Measurements from ENCODE around the gene MRPL52. TPM values are rescaled to one million over a fixed set of nuclear protein-coding genes. Genes with fewer than 3 reads are reported as not detected.

MRPL52 gene
- total and polyA plus RNA-seq, 10 of the 15 experiments (the other 5 are each of a cell fraction or from before 2014, with no cell fraction given), result 51.7 to 541 (median 142) TPM

GRCh38 chr14:22836301-22837113 is 6.8 kb downstream of the MRPL52 start, which contains the start of gene MMP14:
Gene MMP14, plus strand, starts transcription at chr14:22836585. Its CDS starts 233 bp downstream, at chr14:22836818.
- TF ChIP-seq POLR2A (IDR thresholded peaks at IDR 0.05; ENCODE audit: low read depth, low read length), result 0 out of 2 replicates have a peak, but pooled peaks have one; percentile 23
- TF ChIP-seq, protein P1, sequence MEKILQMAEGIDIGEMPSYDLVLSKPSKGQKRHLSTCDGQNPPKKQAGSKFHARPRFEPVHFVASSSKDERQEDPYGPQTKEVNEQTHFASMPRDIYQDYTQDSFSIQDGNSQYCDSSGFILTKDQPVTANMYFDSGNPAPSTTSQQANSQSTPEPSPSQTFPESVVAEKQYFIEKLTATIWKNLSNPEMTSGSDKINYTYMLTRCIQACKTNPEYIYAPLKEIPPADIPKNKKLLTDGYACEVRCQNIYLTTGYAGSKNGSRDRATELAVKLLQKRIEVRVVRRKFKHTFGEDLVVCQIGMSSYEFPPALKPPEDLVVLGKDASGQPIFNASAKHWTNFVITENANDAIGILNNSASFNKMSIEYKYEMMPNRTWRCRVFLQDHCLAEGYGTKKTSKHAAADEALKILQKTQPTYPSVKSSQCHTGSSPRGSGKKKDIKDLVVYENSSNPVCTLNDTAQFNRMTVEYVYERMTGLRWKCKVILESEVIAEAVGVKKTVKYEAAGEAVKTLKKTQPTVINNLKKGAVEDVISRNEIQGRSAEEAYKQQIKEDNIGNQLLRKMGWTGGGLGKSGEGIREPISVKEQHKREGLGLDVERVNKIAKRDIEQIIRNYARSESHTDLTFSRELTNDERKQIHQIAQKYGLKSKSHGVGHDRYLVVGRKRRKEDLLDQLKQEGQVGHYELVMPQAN (conservative IDR thresholded peaks at IDR 0.05), result no peak
- no peak for DNase-seq (ENCODE audit: low read depth, low spot score)
- ChIA-PET CTCF (interaction anchor here (2.2 to 3.7 kb wide), 3 partner anchors 13 to 18 kb away, joined by 9 to 25 read pairs (median 18); no protein-coding TSS in a partner anchor), POLR2A (interaction anchor here (1.2 kb wide), 1 partner anchor 13 kb away, joined by 5 read pairs; no protein-coding TSS in a partner anchor), RAD21 (ENCODE audit: unreplicated experiment) (interaction anchor here (1.2 kb wide), 1 partner anchor 21 kb away, joined by 3 read pairs; the partner anchor contains the start of gene SLC7A7), SMC1A (ENCODE audit: uncharacterized antibody, unreplicated experiment) (interaction anchor here (1.0 to 1.3 kb wide), 2 partner anchors 18 to 29 kb away, joined by 3 to 4 read pairs; no protein-coding TSS in a partner anchor)
- BruUV-seq (replicated peaks), result no TSS peak
- Histone ChIP-seq H3K27ac (ENCODE audit: control insufficient read depth, insufficient read depth) (no peak within 1 kb of the TSS), H4K20me1 (ENCODE audit: control insufficient read depth, insufficient read depth) (no peaks in the 10 kb centered on the region), H3K9me3 (replicated peaks; ENCODE audit: control insufficient read depth, insufficient read depth, low read length) (no peaks in the 10 kb centered on the region), H2AFZ (ENCODE audit: control insufficient read depth, low read depth, low read length) (peak within 1 kb of the TSS; percentile 45), H3K9ac (ENCODE audit: control insufficient read depth, insufficient read depth, low read length) (no peak within 1 kb of the TSS), H3K4me3 (no peak within 1 kb of the TSS), H3K4me1 (ENCODE audit: control insufficient read depth, insufficient read depth, low read length) (peaks cover 21% of the 10 kb centered on the region), H3K79me2 (ENCODE audit: control insufficient read depth, insufficient read depth, low read length) (no peaks in the 10 kb centered on the region), H3K27me3 (replicated peaks in 1 of 2; ENCODE audit: control insufficient read depth in 2 of 2, insufficient read depth in 2 of 2, low read length in 1 of 2) (no peaks in the 10 kb centered on the region), H3K4me2 (ENCODE audit: control insufficient read depth, insufficient read depth) (peak within 1 kb of the TSS; percentile 44), H3K36me3 (ENCODE audit: control insufficient read depth in 2 of 2, insufficient read depth in 2 of 2, low read length in 1 of 2) (peaks cover 0 to 9% of the 10 kb centered on the region in 2 experiments; a peak in 2 of 4 replicates)
- ATAC-seq, result no peak
- FAIRE-seq, result no peak
- intact Hi-C loops (cut with micrococcal nuclease; ENCODE audit: unreplicated experiment), result no loop called here
- 54% methylated on average over 46 of the region's 46 CpGs for WGBS (ENCODE audit: insufficient coverage, insufficient replicate concordance, low lambda C conversion rate, missing lambda C conversion rate)
- in situ Hi-C loops (cut with MboI), result no loop called here
